Measurements from ENCODE around the gene PARPBP. TPM values are rescaled to one million over a fixed set of nuclear protein-coding genes. Genes with fewer than 3 reads are reported as not detected.

The PARPBP gene
- total and polyA plus RNA-seq, 2 of the 13 experiments (the other 11 are each of a cell fraction or from before 2014, with no cell fraction given), result 6.7 to 28.4 TPM

DNA sequence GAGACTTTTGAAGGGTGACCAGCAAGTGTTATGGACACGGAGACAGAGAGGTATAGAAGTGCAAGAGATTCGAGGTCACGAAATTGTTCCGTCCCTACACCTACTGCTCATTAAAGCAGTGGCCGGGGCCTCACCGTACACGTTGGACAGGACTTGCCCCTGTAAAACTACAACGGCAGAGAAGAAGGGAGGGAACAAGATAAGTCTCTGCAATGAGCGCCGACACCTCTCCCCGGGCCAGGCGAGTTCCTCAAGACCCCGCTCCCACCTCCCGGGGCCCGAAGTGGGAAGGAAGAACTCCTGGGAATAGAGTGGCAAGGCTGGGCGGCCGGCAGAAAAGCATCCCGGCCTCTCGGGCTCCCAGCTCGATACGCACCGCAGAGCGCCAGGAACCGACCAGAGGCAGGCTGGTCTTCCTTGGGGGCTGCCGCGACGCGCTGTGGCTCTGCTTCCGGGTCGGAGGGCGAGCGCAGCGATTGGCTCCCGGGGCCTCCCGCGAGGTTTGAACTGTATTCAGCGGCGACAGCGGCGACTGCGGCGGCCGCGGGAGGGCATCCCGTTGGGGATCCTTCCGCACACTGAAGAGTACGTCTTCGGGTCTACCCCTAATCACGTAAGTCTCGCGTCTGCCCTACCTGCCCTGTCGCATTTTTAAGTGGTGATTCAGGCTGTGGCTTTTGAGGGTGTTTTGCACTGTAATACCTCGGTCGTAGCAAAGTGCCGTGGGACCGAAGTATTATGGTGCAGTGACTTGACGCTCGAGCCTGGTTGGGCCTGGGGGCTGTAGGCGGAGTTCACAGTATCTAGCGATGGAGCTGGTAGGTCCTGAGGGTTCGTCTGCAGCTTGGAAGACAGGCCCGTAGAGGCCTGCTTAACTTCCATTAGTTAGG lies at the start of gene PARPBP, which contains the start of gene NUP37 (continued):
- TF ChIP-seq ZNF773 (CRISPR knock-in tag; IDR thresholded peaks at IDR 0.05; ENCODE audit: borderline replicate concordance), result 0 out of 2 replicates have a peak, but pooled peaks have one; percentile 32
- no peak; the same call in 1 of the 2 replicates for TF ChIP-seq ZNF816 (CRISPR knock-in tag; IDR thresholded peaks at IDR 0.05; ENCODE audit: borderline replicate concordance)
- TF ChIP-seq, protein P1, sequence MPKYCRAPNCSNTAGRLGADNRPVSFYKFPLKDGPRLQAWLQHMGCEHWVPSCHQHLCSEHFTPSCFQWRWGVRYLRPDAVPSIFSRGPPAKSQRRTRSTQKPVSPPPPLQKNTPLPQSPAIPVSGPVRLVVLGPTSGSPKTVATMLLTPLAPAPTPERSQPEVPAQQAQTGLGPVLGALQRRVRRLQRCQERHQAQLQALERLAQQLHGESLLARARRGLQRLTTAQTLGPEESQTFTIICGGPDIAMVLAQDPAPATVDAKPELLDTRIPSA (CRISPR knock-in tag; IDR thresholded peaks at IDR 0.05; ENCODE audit: borderline replicate concordance), result no peak
- peak; percentile 52 for TF ChIP-seq NKX3-1 (CRISPR knock-in tag; IDR thresholded peaks at IDR 0.05)
- TF ChIP-seq MAFF (IDR thresholded peaks at IDR 0.05; ENCODE audit: low read depth, low read length), result no peak
- TF ChIP-seq ZFX (CRISPR knock-in tag; IDR thresholded peaks at IDR 0.05; ENCODE audit: low read depth), result peak; percentile 89
- no peak for TF ChIP-seq ZNF891 (CRISPR knock-in tag; IDR thresholded peaks at IDR 0.05)
- TF ChIP-seq, protein P2, sequence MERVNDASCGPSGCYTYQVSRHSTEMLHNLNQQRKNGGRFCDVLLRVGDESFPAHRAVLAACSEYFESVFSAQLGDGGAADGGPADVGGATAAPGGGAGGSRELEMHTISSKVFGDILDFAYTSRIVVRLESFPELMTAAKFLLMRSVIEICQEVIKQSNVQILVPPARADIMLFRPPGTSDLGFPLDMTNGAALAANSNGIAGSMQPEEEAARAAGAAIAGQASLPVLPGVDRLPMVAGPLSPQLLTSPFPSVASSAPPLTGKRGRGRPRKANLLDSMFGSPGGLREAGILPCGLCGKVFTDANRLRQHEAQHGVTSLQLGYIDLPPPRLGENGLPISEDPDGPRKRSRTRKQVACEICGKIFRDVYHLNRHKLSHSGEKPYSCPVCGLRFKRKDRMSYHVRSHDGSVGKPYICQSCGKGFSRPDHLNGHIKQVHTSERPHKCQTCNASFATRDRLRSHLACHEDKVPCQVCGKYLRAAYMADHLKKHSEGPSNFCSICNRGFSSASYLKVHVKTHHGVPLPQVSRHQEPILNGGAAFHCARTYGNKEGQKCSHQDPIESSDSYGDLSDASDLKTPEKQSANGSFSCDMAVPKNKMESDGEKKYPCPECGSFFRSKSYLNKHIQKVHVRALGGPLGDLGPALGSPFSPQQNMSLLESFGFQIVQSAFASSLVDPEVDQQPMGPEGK (CRISPR knock-in tag; IDR thresholded peaks at IDR 0.05), result peak; percentile 68
- TF ChIP-seq MED13 (CRISPR knock-in tag; IDR thresholded peaks at IDR 0.05), result no peak
- no peak for TF ChIP-seq ZFAT (CRISPR knock-in tag; conservative IDR thresholded peaks at IDR 0.05)
- peak; percentile 98 for TF ChIP-seq ZFP36L1 (CRISPR knock-in tag; IDR thresholded peaks at IDR 0.05)
- no peak for TF ChIP-seq ZNF329 (CRISPR knock-in tag; IDR thresholded peaks at IDR 0.05; ENCODE audit: low read depth)
- 0 out of 2 replicates have a peak, but pooled peaks have one; percentile 16 for TF ChIP-seq NFIC (IDR thresholded peaks at IDR 0.05; ENCODE audit: low read length)
- TF ChIP-seq, protein P3, sequence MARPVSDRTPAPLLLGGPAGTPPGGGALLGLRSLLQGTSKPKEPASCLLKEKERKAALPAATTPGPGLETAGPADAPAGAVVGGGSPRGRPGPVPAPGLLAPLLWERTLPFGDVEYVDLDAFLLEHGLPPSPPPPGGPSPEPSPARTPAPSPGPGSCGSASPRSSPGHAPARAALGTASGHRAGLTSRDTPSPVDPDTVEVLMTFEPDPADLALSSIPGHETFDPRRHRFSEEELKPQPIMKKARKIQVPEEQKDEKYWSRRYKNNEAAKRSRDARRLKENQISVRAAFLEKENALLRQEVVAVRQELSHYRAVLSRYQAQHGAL (CRISPR knock-in tag; IDR thresholded peaks at IDR 0.05; ENCODE audit: not compliant biosample characterization), result no peak
- TF ChIP-seq, protein P4, sequence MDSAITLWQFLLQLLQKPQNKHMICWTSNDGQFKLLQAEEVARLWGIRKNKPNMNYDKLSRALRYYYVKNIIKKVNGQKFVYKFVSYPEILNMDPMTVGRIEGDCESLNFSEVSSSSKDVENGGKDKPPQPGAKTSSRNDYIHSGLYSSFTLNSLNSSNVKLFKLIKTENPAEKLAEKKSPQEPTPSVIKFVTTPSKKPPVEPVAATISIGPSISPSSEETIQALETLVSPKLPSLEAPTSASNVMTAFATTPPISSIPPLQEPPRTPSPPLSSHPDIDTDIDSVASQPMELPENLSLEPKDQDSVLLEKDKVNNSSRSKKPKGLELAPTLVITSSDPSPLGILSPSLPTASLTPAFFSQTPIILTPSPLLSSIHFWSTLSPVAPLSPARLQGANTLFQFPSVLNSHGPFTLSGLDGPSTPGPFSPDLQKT (CRISPR knock-in tag; IDR thresholded peaks at IDR 0.05; ENCODE audit: borderline replicate concordance), result no peak
- TF ChIP-seq ZNF883 (CRISPR knock-in tag; IDR thresholded peaks at IDR 0.05; ENCODE audit: not compliant biosample characterization), result peak; percentile 77
- TF ChIP-seq, protein P5, sequence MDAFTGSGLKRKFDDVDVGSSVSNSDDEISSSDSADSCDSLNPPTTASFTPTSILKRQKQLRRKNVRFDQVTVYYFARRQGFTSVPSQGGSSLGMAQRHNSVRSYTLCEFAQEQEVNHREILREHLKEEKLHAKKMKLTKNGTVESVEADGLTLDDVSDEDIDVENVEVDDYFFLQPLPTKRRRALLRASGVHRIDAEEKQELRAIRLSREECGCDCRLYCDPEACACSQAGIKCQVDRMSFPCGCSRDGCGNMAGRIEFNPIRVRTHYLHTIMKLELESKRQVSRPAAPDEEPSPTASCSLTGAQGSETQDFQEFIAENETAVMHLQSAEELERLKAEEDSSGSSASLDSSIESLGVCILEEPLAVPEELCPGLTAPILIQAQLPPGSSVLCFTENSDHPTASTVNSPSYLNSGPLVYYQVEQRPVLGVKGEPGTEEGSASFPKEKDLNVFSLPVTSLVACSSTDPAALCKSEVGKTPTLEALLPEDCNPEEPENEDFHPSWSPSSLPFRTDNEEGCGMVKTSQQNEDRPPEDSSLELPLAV (CRISPR knock-in tag; conservative IDR thresholded peaks at IDR 0.05; ENCODE audit: low read depth), result no peak
- no peak for TF ChIP-seq HNF4G (IDR thresholded peaks at IDR 0.05; ENCODE audit: borderline replicate concordance, low read depth, low read length)
- no peak for TF ChIP-seq HNF4G (CRISPR knock-in tag; IDR thresholded peaks at IDR 0.05; ENCODE audit: borderline replicate concordance, low read depth)
- TF ChIP-seq, protein P6, sequence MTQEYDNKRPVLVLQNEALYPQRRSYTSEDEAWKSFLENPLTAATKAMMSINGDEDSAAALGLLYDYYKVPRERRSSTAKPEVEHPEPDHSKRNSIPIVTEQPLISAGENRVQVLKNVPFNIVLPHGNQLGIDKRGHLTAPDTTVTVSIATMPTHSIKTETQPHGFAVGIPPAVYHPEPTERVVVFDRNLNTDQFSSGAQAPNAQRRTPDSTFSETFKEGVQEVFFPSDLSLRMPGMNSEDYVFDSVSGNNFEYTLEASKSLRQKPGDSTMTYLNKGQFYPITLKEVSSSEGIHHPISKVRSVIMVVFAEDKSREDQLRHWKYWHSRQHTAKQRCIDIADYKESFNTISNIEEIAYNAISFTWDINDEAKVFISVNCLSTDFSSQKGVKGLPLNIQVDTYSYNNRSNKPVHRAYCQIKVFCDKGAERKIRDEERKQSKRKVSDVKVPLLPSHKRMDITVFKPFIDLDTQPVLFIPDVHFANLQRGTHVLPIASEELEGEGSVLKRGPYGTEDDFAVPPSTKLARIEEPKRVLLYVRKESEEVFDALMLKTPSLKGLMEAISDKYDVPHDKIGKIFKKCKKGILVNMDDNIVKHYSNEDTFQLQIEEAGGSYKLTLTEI (CRISPR knock-in tag; conservative IDR thresholded peaks at IDR 0.05), result no peak
